Smooth muscle cell of the pulmonary artery (primary cell): ENCODE results near the gene GNGT2. TPM values are rescaled to one million over a fixed set of nuclear protein-coding genes. Genes with fewer than 3 reads are reported as not detected.

Experiments used
- total RNA-seq: library from RNA; depleted of rRNA; stranded (reverse); fragments of >200 nt; gene quantifications from 2 replicates; pipeline ENCODE4 v1.2.3, GENCODE V29; 2014

GNGT2 gene
- not detected in 2 replicates for total RNA-seq

GRCh38 chr17:49210158-49211029, at the start of gene GNGT2, which contains the start of gene ABI3:
TSS of gene GNGT2 (minus strand) at chr17:49210574. CDS start at chr17:49207422, 3,152 bp downstream.
TSS of gene ABI3 (plus strand) at chr17:49210707. CDS start at chr17:49210725, 18 bp downstream.

DNA sequence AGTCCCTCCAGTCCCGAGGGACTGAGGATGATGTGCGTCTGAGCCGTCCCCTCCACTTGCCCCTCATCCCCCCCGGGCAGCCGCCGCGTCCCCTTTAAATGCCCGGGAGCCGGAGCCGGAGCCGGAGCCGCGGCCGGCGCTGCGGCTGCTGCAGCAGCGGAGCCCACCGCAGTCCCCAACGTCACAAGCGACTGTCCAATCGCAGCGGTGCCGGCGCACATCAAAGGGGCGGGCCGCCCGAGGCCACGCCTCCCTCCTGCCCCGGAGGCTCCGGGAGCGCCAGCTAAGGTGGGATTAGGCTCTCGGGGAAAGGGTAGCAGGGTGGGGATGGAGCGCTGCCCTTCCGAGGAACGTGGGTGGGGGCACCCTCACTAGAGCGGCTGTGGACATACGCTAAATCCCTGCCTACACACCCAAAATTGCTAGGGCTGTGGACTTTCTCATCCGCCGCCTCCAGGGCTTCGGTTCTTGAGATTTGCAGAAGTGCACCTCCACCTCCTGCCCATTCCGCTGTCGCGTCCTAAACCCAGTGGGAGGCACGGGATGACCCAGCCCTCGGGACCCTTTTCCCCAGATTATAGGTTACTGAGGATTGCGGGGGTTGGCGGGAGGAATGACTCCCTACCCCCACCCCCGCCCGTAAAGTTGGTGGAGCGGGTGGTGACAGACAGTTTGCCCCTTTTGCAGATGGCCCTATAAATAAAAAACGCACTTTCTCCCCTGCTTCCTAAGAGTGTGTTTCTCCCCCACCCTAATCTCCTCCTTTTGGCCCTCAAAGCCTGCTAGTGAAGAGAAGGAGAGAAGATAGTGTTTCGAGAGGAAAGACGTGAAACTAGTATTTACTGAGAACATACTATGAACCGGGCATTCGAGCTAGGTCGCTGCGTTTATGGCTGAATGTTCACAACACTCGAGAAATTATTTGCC, 20.5 kb upstream of the GNGT2 start, which contains the start of gene PHOSPHO1:
Gene PHOSPHO1, minus strand, starts transcription at position 152 of the 927 bp plus-strand sequence. CDS start 4,096 bp downstream, outside the sequence.

Other genes starting within 250 kb of the GNGT2 start
- gene GIP, start 242.0 kb downstream of the GNGT2 start, total RNA-seq = not detected in 2 replicates
- 3.4 and 4.3 TPM in 2 replicates for gene IGF2BP1, start 213.2 kb downstream of the GNGT2 start, total RNA-seq
- 0.03 and 2.8 TPM in 2 replicates for gene B4GALNT2, start 77.8 kb downstream of the GNGT2 start, total RNA-seq
- 0.17 and 0.20 TPM in 2 replicates for gene ABI3, start 133 bp upstream of the GNGT2 start, total RNA-seq
- gene PHOSPHO1, start 20.2 kb upstream of the GNGT2 start, total RNA-seq = 0.39 and 0.40 TPM in 2 replicates
- 12.6 and 16.0 TPM in 2 replicates for gene ZNF652, start 151.7 kb upstream of the GNGT2 start, total RNA-seq
- gene PHB1, start 204.3 kb upstream of the GNGT2 start, total RNA-seq = 77.7 and 111 TPM in 2 replicates